K562 (cell line): ENCODE data around the gene SHISAL2A. TPM values are rescaled to one million over a fixed set of nuclear protein-coding genes. Genes with fewer than 3 reads are reported as not detected.

ENCODE experiments used
- PURB ChIP-seq: sonication (generic); formaldehyde crosslinking; IDR thresholded peaks from 2 replicates; pipeline ENCODE4 v1.9.0; 2021; ENCODE audit warnings: low read depth, mild to moderate bottlenecking, missing genetic modification reagents
- RBBP5 ChIP-seq: fragments of 200-600 bp; sonication (generic); IDR thresholded peaks from 2 replicates; pipeline ENCODE4 v1.6.1; 2012; ENCODE audit warnings: borderline replicate concordance, mild to moderate bottlenecking, low read length, control low read depth, inconsistent platforms; ENCODE audit not compliant: insufficient read depth, poor library complexity, severe bottlenecking
- REST ChIP-seq, 2 experiments: fragments of 450-650 bp; formaldehyde crosslinking in 1 of 2; IDR thresholded peaks; 2 replicates each; pipeline versions ENCODE4 v1.4.0 to v1.6.1; 2014 to 2020; ENCODE audit warnings: mild to moderate bottlenecking in 2 of 2, borderline replicate concordance in 1 of 2, low read depth in 1 of 2
- polyA plus RNA-seq, 8 experiments: library from polyadenylated mRNA; depleted of rRNA in 4 of 8; stranded (reverse) in 5 of 8; unstranded in 3 of 8; fragments of >200 nt; fragmentation: Nextera tagmentation in 2 of 8; fragmentation: Illumina TruSeq in 1 of 8; extraction: Ambion mirVana in 2 of 8; extraction: Trizol in 1 of 8; gene quantifications; 2 replicates each; pipeline versions ENCODE4 v1.2.1 to v1.2.3, GENCODE V29; 2011 to 2014; ENCODE audit warnings: inconsistent platforms in 1 of 8, missing spikeins in 1 of 8
- total RNA-seq, 7 experiments: library from RNA; depleted of rRNA in 6 of 7; stranded (reverse); fragments of >200 nt in 6 of 7; fragmentation: Illumina TruSeq in 2 of 7; extraction: Trizol in 2 of 7; gene quantifications; 2 replicates each; pipeline versions ENCODE4 v1.2.1 to v1.2.3, GENCODE V29; 2011 to 2021; ENCODE audit warnings: low replicate concordance in 1 of 7

The SHISAL2A gene
- total and polyA plus RNA-seq, 9 of the 15 experiments (the other 6 are each of a cell fraction or from before 2014, with no cell fraction given): 0.11 TPM; not detected in 8

DNA sequence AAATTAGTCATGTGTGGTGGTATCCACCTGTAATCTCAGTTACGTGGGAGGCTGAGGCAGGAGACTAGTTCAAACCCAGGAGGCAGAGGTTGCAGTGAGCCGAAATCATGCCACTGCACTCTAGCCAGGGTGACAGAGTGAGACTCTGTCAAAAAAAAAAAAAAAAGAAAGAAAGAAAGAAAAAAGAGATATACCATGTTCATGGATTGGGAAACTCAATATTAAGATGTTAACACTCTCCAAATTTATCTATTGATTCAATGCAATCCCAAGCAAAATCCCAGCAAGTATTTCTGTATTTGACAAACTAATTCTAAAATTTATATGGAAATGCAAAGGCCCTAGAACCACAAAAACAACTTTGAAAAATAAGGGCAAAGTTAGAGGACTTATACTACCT, 11.0 kb upstream of the SHISAL2A start (continued):
- TF ChIP-seq REST (IDR thresholded peaks at IDR 0.05; ENCODE audit: borderline replicate concordance) (no peak), REST (CRISPR knock-in tag; IDR thresholded peaks at IDR 0.05; ENCODE audit: low read depth) (no peak), RBBP5 (no peak), PURB (CRISPR knock-in tag) (no peak)
